ENCODE data around the gene TOMM20.
A peak's percentile ranks its signal among the peaks of the same experiment; 100 is the strongest.
"Not testable (repeated sequence)": the region's sequence is repeated elsewhere in the genome, so short reads cannot be mapped to it uniquely, and the experiment has no call there.

The TOMM20 gene

DNA sequence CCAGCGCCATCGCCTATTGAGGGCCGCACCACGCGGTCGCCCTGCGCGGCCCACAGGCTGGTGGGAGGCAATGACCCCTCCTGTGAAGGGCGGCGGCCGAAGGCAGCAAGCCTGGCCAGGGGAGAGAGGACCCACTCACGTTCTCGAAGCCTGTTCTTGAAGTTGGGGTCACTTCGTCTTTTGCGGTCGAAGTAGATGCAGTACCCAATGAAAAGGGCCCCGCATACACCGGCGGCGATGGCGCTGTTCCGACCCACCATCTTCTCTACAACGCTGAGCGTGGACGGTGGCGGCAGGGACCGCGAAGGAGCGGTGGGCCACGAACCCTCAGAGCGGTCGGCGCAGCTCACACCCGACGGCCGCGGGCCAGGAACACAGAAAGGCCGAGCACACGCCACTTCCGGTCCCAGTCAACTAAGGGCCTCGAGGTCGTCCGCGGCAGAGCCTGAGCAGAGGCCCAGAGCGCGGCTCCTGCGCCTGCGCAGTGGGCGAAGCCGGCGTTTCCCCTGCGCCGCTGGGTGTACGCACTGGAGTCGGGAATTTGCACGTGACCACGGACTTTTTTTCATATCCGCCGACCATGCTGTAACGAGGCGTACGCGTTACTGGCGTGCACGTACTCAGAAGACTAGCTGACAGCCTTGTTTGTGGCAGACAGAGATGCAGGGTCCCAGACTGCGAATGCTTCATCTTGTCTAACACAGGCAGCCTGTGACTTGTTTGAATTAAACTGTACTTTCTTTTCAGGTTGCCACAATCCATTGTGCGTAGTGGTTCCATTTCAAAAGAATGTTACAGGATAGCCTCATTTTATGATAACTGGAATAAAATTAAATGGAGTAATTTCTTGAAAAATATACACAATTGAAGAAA is at the start of gene TOMM20:
TOMM20 (minus strand) TSS at position 382 of the 873 bp plus-strand sequence; CDS start at position 260, 122 bp downstream.
- DNase-seq, result peak; percentile 99

DNA sequence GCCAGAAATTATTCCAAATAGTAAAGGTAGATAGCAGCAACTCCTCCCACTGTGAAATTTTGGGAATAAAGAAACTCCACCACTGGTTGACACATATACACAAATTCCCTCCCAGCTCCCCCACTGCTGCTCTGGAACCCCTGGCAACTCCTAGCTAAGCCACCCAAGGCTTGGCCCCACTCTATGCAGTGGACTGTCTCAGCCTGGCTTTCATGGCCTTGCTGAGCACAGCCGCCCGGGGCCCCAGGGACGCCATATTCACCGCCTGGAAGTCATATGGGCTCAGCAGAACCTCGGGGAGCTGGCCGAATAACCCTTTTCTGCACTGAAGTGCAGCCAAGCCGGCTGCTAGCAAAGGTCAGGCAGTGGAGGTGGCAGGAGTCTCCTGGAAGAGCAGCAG is 47.8 kb upstream of the TOMM20 start:
- no peak for DNase-seq

DNA sequence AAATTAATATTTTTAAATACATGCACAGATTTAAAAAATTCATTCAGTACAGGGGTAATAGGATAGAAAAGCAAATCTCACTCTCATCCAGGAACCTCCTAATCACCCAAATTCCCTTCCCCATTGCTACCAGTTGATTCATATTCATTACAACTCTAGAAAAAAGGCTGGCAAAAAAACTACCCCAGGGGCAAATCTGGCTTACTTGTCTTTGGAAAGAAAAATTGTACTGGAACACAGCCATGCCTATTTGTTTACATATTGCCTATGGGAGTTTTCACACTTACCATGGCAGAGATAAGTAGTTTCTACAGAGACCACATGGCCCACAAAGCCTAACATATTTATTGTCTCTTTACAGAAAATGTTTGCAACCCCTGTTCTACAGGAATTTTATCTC is 41.3 kb upstream of the TOMM20 start:
- DNase-seq, result no peak

DNA sequence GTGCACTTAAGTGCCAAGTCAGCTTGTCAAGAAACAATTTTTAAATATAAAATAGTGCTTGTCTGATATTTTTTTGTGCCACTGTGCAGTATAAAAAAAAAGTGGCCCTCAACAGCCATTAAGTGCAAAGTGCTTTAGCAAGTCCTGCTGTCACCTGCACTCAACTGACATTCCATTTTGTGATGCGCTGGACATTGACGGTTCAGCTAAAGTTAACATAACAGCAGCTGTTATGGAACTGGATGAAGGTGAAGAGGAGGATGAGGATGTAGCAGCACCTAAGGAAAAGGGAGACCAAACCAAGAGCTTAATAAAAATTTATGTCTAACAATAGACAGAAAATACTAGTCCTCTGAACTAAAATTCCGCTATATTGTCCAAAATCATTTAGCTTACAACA is 39.7 kb upstream of the TOMM20 start:
- DNase-seq, result no peak

DNA sequence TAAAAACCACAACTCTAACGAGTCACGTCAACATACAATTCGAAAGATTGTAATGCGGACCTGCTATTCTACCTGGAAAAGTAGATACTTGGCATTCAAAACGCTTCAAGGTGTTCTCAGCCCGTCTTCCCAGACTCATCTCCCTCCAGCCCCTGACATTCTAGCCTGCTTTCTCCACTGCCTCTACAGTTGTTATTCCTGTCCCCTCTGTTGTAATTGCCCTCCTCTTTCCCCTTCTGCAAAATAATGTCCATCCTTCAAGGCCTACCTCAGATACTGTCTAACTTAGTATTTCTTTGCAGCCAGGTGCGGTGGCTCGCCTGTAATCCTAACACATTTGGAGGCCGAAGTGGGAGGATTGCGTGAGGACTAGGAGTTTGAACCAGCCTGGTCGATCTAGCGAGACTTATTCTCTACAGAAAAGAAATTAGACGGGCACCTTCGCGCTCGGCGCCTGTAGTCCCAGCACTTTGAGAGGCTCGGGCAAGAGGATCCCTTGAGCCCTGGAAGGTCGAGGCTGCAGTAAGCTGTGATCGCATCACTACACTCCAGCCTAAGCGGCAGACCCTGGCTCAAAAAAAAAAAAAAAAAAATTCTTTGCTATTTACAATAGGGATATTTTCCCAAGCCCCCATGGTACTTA is 33.2 kb upstream of the TOMM20 start:
- peak; percentile 13 for DNase-seq

DNA sequence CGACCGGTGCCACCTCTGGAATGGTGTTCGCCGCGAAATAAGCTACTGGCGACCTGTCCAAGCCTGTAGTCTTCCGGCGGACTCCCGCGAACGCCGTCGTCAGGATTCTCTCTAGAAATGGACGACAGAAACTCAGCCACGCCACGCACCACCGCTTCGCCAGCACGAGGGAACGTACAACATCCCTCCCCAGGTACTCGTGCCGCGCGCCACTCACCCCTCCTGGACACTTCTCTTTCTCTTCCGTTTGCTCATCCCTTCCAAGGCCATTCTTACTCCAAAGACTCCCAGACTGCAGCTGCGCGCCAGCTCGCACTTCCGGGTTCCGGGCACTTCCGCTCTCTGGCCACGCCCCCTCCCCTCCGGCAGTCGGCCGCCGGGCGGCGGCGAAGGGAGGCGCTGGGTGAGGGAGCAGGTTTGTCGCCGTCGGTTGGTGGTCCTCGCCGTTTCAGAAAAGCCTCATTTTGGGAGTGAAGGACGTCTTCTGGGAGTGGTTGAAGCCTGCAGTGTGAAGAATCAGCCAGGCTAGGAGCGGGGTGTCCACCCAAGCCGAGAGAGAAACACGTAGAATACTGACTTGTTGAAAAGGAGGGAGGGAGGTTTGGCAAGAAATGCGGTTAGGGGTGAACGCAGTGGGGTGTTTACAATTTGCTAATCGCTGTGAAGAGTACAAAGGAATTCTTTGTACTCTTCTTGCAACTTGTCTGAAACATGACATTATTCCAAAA is 32.5 kb upstream of the TOMM20 start, which contains the start of gene RBM34:
RBM34 (minus strand) TSS at position 294 of the 728 bp plus-strand sequence; CDS start at position 270, 24 bp downstream.
- DNase-seq, result peak; percentile 96

DNA sequence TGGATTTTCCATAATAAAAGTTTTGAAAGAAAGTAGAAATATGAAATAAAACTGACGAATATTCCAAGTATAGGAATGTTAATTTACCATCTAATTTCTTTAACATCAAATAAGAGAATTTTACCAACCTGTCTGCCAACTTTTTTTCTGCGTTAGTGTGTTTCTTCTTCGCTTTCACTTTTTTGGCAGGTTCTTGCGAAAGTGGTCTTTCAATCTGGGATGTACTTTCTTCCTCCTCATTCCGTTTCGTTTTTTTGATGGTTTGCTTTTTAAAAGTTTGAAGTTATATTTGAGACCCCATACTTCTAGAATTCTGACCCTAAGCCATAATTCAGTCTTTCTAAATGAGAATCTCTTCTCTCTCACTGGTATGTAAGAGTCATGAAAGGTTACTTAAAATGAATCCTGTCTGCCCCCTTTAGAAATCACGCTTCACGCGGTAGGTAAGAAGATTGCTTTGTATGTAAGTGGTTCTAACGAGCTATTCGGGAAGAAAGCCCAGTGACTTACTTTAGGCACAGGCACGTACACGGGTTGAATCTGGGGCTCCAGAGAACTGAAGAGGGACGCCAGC is 31.8 kb upstream of the TOMM20 start:
- DNase-seq, result peak; percentile 80

DNA sequence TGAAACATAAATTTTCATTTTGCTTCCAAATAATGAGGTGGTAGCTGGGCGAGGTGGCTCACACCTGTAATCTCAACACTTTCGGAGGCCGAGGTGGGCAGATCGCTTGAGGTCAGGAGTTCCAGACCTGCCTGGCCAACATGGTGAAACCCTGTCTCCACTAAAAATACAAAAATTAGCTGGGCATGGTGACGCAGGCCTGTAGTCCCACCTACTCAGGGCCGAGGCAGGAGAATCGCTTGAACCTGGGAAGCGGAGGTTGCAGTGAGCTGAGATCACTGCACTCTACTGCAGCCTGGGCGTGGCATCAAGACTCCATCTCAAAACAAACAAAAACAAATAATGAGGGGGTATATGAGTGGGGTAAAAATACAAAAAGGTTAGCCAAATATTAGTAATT is 31.3 kb upstream of the TOMM20 start:
- DNase-seq, result peak; percentile 24

DNA sequence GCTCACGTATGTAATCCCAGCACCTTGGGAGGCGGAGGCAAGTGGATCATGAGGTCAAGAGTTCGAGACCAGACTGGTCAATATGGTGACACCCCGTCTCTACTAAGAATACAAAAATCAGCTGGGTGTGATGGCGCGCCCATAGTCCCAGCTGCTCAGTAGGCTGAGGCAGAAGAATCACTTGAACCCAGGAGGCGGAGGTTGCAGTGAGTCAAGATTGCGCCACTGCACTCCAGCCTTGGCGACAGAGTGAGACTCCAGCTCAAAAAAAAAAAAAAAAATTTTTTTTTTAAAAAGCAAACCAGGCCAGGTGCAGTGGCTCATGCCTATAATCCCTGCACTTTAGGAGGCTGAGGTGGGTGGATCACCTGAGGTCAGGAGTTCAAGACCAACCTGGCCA is 30.6 kb upstream of the TOMM20 start:
- DNase-seq, result not testable (repeated sequence)

DNA sequence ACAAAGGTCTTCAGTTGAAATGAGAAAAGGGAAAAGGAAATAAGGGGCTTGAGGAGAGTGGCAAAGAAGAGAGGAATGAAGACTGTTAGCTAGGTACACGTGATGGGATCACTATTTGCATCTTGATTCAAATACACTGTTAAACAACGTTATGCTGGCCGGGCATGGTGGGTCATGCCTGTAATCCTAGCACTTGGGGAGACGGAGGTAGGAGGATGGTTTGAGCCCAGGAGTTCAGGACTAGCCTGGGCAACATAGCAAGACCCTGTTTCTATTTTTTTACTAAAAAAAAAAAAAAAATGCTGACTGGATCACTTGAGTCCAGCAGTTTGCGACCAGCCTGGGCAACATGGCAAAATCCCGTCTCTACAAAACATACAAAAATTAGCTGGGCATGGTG is 30.0 kb upstream of the TOMM20 start:
- no peak for DNase-seq

DNA sequence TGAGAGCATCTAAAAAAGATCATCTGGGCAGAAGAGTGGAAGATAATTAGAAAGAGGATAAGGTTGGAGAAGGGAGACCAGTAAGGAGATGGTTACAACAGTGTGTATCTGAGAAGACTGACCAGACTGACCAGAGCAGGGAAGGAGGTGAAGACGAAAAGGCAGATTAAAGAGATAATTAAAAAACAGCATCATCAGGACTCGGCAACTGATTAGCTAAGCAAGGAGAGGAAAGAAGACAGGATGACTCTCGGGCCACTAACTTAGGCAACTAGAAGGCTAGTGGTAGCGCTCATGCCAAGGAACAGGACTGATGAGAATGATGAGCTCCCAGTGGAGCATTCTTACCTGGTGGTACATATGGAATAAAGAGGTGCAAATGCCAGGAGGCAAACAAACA is 28.5 kb upstream of the TOMM20 start:
- DNase-seq, result no peak

DNA sequence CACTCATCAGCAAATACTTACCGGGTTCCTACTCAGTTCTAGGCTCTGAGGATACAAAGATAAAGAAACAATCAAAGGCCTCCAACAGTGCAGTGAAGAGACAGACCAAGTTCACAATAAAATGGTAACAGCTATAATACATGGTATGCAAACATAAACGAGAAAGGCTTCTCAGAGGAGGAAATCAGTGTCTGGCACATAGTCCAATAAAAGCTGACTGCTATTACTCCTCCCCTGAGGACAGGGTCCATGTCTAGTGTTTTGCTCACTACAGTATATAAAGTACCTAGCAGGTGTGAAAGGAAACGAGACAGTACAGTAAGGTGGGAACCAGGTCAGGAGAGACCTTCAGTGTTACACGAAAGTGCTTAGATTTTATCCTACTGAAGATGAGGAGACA is 28.1 kb upstream of the TOMM20 start:
- no peak for DNase-seq

DNA sequence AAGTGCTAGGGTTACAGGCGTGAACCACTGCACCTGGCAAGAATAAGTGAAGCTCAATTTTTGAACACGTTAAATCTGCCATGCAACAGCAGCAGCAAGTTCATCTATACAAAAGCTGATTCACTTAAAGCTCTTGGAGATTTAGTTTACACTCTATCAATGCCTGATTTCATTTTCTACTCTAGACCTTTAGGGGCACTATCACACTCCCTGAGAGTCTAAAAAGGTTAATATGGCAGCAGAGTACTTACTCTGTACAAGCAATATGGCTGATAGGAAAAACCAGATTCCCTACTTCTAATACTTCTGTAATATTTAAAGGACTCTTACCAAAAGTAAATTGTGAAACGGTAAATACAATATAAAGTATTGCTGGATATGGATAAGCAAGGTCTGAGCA is 27.6 kb upstream of the TOMM20 start:
- peak; percentile 42 for DNase-seq

DNA sequence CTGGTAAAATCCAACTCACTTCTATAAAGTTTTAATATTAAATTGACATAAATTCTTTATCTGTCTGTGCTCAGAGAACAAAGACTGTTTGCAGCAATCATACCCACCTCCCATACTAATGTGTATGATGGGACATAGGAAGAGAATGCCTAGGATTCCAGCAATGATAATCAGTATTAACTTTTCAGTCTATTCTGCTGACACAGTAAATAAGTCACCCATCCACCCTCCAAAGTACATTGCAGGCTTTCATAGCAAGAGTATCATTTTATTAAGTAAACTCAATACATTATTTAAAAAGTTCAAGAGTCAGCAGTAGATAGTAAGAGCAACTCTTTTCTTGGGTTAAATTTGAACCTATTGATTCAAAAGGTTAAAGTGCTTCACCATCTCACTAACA is 23.6 kb upstream of the TOMM20 start:
- DNase-seq, result no peak

DNA sequence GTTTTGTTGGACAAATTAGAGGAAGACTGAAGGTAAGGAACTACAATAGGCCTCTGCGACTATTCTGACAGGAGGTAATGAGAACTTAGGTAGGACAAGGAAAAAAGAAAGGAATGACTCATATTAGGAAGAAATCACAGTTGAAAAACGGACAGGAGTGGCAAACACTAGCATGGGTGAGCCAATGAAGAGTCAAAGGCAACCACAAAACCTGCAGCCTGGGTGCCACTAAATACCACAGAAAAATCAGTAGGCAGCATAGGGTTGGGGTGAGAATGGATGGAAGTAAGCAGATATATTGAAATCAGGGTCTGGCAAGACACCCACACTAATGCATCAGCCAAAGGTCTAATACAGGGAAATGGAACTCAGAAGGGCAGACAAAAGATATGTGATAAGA is 22.4 kb upstream of the TOMM20 start:
- no peak for DNase-seq

DNA sequence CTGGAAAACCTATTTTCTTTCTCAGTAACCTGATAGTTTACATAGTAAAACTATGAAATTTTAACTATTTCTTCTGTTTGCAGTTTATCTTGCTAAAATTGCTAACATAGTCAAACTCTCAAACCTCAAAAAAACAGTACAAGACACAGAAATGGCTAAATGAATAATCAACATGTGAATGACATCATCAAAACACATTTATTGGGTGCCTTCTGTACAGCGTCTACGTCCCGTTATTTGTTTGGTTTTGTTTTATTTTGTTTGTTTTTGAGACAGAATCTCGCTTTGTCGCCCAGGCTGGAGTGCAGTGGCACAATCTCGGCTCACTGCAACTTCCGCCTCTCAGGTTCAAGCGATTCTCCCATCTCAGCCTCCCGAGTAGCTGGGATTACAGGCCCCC is 21.2 kb upstream of the TOMM20 start:
- DNase-seq, result no peak

DNA sequence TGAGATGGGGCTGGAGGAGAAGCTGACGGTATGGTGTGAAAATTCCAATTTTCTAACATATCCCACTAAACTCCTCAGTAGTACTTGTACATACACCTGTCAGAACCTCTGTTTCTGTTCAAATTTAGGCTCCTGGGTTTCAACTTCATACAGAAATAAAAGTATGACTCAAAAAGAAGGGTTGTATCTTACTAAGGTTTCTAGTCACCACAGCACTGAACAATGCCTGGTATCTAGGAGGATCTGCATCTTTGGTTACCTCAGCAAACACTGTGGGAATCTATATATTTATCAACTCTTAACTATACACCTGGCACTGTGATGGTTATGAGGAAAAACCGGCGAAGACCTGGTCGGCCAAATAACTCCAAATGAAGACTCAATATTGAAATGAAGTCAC is 18.6 kb upstream of the TOMM20 start:
- DNase-seq, result no peak

DNA sequence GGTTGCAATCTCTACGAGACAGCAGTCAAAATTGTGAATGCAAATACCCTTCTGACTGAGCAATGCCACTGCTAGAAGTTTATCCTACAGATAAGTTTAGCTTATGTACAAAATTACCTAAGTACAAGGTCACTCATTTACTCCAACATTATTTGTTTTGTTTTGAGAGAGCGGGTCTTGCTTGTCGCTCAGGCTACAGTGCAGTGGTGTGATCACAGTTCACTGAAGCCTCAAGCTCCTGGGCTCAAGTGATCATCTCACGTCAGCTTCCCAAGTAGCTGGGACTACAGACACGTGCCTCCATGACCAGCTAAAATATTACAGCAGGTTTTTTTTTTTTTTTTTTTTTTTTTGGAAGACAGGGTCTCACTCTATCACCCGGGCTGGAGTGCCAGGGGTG is 17.0 kb upstream of the TOMM20 start:
- DNase-seq, result no peak

DNA sequence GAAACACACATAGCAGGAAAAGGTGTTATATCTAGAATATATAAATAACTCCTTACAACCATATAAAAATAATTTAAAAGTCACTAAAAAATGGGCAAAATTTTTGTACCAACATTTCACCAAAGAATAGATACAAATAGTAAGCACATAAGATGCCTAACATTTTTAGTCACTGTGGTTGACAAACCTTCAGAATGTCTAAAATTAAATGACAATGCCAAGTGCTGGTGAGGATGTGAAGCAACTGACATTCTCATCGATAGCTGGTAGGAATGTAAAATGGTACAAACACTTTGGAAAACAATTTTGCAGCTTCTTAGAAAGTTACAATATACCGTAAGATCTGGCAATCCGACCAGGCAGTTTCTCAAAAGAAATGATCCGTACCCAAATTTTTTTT is 14.4 kb upstream of the TOMM20 start:
- no peak for DNase-seq

DNA sequence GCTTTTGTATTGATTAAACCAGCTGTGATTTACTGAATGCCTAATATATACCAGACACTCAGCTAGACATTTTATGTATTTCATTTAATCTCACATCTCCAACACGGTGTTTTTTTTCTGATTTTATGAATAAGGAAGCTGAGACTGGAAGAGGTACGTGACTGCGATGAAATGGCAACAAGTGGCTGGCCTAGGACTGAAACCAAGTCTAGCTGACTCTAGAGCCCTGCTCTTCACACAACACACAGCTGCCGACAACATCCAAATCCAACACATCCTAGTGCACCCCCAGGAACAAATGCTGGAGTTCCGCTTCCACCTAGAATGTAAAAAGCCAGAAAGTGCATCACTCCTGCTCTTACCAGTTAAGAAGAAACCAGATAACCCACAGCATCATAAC is 10.7 kb upstream of the TOMM20 start:
- no peak for DNase-seq

DNA sequence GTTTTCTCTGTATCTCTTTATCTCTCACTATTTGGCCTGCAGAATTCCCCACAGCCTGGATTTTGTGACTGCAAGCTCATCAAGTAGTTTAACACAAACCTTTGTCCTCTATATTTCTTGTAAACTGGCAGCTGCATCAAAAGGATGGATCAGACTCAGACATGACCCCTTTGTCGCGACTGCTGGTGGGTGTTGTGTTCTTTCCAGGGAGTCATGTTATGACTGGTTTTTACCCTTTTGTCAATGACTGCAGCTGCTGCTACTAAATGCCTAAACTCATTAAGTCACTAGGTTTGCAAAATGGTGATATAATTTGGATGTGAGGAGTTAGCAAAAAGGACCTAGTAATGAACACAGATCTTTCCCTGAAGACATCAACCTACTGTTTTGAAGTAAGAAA is 10.2 kb upstream of the TOMM20 start:
- no peak for DNase-seq

DNA sequence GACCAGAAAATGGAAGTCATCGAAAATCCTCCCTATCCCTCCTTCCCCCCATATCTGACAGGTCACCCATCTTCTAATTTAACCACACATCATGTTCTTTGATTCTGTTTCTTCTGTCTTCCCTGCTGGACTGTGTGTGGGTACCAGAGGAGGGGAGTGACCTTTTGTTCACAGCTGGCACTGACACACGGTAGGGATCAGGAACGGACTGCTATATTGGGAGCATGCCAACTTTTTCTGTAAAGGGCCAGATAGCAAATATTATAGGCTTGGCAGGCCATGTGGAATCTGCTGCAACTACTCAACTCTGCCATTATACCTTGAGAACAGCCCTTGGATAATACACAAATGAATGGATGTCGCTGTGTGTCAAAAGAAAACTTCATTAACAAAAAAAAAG is 7.5 kb upstream of the TOMM20 start:
- DNase-seq, result no peak

DNA sequence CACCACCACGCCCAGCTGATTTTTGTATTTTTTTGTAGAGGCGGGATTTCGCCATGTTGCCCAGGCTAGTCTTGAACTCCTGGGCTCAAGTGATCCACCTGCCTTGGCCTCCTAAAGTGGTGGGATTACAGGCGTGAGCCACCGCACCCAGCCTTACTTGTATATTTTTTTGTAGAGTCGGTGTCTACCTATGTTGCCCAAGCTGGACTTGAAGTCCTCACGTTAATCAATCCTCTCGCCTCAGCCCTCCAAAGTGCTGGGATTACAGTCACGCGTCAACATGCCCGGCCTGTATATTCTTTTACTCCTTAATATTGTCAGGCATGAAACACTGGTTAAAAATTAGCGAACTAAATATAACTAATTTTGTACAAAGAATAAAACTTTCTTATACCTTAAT is 5.5 kb upstream of the TOMM20 start:
- DNase-seq, result no peak
